ENCODE results near the gene PDLIM1. TPM values are rescaled to one million over a fixed set of nuclear protein-coding genes. Genes with fewer than 3 reads are reported as not detected.
A peak's percentile ranks its signal among the peaks of the same experiment; 100 is the strongest.

Gene PDLIM1
- total RNA-seq, 1 donor from 2014 or later, result 67.1 TPM

DNA sequence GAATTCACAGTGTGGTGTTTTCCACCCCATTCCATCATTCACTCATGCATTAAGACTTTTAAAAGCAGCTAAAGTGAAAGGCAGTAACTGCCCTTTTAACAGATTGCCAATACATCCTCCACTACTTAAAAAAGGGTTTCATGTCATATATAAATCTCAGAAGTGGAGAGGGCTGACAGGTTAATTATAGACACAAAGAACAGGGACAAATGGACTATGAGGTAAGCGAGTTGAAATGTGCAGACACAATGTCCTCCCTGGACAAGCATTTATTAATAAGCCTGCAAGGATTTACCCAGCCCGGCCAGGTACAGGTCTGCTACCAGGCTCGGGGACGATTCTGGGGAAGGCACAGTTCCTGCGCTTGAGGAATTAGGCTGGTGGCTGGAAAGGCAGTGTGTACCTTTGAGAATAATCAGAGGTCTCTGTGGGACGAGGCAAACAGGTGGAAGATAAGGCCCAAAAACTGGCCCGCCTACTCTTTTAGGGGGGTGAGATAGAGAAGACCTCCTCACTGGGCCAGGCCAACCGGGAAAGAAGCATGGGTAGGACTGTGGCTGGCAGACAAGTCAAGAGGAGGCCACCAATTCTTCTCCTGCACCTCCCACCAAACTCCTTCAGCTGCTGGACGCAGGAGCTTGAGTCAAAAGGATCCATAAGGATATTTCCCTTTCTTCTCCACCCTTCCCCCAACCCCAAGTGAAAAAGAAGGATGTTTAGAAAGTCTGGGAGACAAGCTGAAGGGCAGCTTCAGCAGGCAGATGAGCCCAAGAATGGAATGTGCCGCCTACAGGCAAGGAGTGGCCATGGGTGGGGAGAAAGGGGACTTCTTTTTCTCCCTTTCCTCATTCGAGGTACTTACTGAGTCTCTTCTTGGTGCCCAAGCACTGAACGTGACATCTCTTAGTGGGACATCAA lies 1.5 kb downstream of the PDLIM1 start:
- peak; percentile 42 for DNase-seq (ENCODE audit: low spot score)

GRCh38 chr10:95288303-95288702 lies 2.5 kb downstream of the PDLIM1 start:
- DNase-seq (ENCODE audit: low spot score) (no peak), ATAC-seq (no peak)

More for the DNA sequence above, 1.5 kb downstream of the PDLIM1 start:
- ATAC-seq, result peak; percentile 27

DNA sequence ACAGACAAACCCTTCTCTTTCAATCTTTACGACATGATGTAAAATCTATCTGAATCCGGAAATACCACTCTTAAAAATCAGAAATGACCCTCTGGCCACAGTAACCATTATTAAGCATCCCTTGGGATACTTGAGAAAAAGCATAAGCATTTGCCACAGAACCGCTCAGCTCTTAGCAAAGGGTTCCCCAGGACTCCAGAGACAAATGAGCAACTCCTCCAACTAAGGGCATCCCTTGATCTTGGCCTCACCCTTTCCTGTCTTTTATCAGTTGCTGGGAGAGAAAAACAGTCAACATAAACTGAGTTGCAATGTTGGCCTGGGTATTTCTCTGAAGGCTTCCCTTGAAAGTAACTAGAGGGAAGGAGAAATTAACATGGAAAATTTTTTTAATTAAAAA lies 3.5 kb downstream of the PDLIM1 start:
- DNase-seq (ENCODE audit: low spot score), result no peak
- no peak for ATAC-seq

- DNase-seq (ENCODE audit: low spot score), result peak; percentile 16
- peak; percentile 10 for ATAC-seq
Observed at GRCh38 chr10:95286707-95287106, 4.1 kb downstream of the PDLIM1 start.

- peak; percentile 5 for DNase-seq (ENCODE audit: low spot score)
- ATAC-seq, result no peak
Observed at GRCh38 chr10:95285556-95285955, 5.2 kb downstream of the PDLIM1 start.

DNA sequence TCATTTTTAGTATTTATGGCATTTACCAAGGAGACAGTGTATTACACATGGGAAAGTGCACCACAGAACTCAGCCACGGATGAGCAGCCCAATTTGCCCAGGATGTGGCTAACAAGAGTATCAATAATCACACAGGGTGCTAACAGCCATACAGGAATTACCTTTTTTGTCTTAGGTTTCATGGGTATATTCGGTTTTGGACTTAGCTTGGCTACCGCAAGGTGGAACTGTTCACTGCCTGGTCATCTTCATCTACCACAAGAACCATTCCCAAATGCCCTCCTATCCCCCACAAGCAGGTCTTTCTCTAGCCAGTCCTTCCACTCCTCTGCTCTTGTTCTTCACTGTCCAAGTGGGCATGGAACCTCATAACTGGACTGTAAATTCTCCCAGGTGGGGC lies 6.0 kb downstream of the PDLIM1 start:
- DNase-seq (ENCODE audit: low spot score), result no peak
- no peak for ATAC-seq

- DNase-seq (ENCODE audit: low spot score) (no peak), ATAC-seq (no peak)
Observed at GRCh38 chr10:95282107-95282506, 8.7 kb downstream of the PDLIM1 start.

DNA sequence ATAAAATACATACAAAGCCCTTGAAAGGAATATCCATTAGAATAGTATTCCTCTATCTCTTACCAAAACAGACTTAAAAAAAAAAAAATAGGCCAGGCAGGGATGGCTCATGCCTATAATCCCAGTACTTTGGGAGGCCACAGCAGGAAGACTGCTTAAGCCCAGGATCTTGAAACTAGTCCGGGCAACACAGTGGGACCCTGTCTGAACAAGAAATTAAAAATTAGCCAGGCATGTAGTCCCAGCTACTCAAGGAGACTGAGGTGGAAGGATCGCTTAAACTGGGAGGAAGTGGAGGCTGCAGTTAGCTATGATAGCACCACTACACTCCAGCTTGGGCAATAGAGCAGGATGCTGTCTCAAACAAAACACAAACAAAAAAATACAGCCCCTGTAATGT lies 9.6 kb downstream of the PDLIM1 start:
- DNase-seq (ENCODE audit: low spot score) (peak; percentile 7), ATAC-seq (no peak)

- peak; percentile 82 for ATAC-seq
- DNase-seq (ENCODE audit: low spot score), result peak; percentile 73
Observed at GRCh38 chr10:95280637-95281036, 10.2 kb downstream of the PDLIM1 start.

DNA sequence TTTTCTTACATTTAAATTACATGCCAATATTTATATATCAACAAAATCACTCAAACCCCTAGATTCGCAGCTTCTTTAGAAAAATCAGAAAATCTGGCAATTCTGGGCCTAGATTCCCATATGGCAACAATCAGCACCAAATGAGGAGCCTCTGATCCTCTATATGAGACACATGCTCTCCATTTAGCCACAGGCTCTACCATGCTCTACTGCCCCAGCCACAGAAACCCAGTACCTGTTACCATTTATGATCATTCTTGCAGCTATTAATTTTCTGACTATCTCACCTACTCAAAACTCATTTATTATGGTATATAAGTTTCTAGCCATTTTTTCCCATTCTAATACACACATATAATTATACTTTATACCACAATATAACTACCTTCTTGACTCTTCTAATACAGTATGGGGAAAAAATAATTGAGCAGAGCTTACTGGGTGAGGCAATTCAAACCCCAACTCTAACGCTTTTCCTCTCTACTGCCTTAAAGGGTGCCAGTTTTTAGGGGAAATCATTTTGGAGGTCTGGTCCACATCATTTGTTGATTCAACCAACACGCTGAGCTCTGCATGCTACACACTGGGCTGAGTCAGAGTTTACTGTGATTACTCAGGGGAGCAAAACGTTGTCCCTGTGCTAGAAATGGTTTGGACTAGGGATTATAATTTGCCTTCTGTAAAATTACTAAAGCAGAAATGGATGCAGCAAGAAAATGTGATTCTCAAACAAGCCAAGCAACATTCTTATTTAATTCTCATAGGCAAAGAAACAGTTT lies 11.6 kb downstream of the PDLIM1 start:
- DNase-seq (ENCODE audit: low spot score) (peak; percentile 35), ATAC-seq (peak; percentile 20)

- ATAC-seq (no peak), DNase-seq (ENCODE audit: low spot score) (peak; percentile 40)
Observed at GRCh38 chr10:95278061-95278988, 12.5 kb downstream of the PDLIM1 start.

GRCh38 chr10:95277614-95278013 lies 13.2 kb downstream of the PDLIM1 start:
- no peak for ATAC-seq

DNA sequence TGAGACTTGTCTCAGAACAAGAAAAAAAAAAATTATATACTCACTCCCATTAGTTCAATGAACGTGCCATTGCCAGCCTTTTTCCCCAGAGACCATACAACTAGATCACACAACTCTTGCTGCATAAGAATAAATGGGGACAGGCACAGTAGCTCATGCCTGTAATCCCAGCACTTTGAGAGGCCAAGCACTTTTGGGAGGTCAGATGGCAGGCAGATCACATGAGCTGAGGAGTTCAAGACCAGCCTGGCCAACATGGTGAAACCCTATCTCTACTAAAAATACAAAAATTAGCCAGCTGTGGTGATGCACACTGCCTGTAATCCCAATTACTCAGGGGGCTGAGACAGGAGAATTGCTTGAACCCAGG lies 13.6 kb downstream of the PDLIM1 start:
- DNase-seq (ENCODE audit: low spot score), result no peak

More at GRCh38 chr10:95277614-95278013, 13.2 kb downstream of the PDLIM1 start:
- no peak for DNase-seq (ENCODE audit: low spot score)

DNA sequence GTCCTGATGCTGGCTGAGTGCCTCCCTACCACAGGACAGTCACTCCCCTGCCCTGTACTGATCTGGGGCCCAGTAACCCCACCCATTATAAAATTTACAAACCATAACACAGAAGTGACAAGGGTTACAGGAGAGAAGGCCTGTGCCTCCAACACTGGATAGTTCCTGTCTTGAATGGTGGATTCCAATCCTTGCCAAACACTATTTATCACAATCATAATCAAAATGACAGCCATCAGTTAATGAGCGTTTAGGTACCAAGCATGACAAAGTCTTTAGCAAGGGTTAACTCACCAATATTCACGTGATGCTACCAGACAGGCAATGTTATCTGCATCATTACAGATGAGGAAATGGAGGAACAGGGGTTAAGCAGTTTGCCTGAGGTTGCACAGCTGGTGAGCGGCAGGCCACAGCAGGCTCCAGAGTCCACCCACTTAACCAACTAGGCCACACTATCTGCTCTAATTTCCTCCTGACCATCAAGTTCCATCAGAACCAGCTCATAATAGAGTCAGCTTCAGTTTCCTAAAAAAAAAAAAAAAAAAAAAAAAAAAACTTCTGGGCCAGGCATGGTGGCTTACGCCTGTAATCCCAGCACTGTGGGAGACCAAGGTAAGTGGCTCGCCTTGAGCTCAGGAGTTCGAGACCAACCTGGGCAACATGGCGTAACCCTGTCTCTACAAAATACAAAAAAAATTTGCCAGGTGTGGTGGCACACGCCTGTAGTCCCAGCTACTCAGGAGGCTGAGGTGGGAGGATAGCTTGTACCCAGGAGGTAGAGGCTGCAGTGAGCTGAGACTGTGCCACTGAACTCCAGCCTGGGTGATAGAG lies 14.2 kb downstream of the PDLIM1 start:
- DNase-seq (ENCODE audit: low spot score) (no peak), ATAC-seq (peak; percentile 44)

More for the DNA sequence above, 13.6 kb downstream of the PDLIM1 start:
- ATAC-seq, result no peak

- ATAC-seq (no peak), DNase-seq (ENCODE audit: low spot score) (no peak)
Observed at GRCh38 chr10:95275726-95276366, 15.0 kb downstream of the PDLIM1 start.

DNA sequence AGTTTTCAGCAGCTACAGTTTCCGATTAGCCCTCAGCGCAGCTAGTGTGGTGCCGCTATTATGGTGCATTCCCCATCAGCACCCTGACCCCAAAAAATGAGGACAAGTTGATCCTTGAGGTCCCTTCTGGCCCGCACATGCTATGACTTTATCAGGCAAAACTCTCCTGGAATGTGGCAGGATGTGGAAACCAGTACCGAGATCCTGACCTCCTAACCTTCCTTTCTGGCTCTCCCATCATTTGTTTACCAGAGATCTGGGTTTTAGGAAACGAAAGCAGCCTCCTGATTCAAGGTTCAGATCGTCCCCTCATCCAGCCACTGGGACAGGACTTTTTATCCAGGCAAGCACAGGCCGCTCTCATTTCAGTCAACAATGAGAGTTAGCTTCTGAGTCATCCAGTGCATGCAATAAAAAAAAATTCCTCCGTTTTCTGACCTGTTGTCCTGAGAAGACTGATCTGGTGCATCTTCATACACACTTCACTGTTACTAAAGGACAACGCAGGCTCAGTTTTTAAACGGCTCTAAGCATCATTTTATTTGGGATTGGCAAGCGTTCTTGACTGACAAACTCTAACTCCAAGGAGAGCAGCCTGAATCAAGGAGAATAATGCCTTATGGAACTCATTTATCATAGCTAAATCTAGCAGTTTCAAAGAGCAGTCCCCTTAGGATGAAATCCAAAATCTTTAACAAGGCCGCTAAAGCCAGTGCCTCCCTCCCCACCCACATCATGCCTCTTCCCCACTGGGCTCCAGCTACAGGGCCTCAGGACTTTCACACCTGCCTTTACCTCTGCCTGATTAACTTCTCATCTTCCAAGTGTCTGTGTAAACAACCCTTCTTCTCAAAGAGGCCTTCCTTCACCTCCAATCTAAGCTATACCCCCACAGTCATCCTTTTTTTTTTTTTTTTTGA lies 17.1 kb downstream of the PDLIM1 start:
- ATAC-seq (peak; percentile 88), DNase-seq (ENCODE audit: low spot score) (peak; percentile 76)

DNA sequence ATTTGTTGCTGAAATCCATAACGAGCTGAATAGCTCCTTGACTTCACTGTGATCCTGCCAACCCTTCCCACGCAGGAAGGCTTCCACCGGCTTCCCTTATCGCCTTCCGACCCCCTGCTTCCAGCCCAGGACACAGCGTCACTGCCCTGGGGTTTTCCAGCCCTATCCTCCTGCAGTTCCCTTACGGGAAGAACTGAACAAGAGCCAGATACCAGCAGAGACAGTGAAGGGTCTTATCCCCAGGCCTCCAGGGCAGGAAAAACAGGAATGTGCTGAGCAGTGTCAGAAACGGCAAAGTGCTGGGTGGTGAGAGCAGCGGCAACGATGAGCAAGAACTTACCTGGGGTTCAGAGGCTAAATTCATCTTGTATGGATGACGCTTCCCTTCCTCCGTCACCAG lies 22.4 kb downstream of the PDLIM1 start:
- no peak for DNase-seq (ENCODE audit: low spot score)
- peak; percentile 54 for ATAC-seq

- DNase-seq (ENCODE audit: low spot score) (no peak), ATAC-seq (no peak)
Observed at GRCh38 chr10:95267251-95267650, 23.6 kb downstream of the PDLIM1 start.
